Measurements from ENCODE around the gene LHFPL6. TPM values are rescaled to one million over a fixed set of nuclear protein-coding genes. Genes with fewer than 3 reads are reported as not detected.

LHFPL6 gene
- total and polyA plus RNA-seq, 3 donors from 2014 or later = 37.3 to 65.5 (median 52.1) TPM

DNA sequence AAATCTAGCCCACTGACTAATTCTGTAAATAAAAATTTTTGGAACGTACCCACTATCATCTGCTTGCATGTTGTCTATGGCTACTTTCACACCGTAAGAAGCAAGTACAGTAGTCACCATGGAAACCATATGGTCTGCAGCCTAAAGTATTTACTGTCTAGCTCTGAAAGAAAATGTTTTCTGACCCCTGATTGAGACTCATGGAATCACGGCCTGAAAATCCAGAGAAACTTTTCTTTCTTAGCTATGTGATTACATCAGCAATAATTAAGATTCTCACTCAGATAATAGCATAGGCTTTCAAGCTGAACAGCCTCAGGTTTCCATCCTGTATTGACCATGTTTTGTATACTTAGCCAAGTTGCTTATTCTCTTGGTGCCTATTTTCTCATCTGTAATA lies 300.2 kb downstream of the LHFPL6 start:
- intact Hi-C loops (cut with DNase I; ENCODE audit: low total_unique reads) = no loop called here
- TF ChIP-seq, protein P1, sequence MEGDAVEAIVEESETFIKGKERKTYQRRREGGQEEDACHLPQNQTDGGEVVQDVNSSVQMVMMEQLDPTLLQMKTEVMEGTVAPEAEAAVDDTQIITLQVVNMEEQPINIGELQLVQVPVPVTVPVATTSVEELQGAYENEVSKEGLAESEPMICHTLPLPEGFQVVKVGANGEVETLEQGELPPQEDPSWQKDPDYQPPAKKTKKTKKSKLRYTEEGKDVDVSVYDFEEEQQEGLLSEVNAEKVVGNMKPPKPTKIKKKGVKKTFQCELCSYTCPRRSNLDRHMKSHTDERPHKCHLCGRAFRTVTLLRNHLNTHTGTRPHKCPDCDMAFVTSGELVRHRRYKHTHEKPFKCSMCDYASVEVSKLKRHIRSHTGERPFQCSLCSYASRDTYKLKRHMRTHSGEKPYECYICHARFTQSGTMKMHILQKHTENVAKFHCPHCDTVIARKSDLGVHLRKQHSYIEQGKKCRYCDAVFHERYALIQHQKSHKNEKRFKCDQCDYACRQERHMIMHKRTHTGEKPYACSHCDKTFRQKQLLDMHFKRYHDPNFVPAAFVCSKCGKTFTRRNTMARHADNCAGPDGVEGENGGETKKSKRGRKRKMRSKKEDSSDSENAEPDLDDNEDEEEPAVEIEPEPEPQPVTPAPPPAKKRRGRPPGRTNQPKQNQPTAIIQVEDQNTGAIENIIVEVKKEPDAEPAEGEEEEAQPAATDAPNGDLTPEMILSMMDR (IDR thresholded peaks at IDR 0.05) = no peak
- TF ChIP-seq POLR2A (IDR thresholded peaks at IDR 0.05) = no peak
- WGBS, 2 donors = 84 to 91% methylated on average over 3 of the region's 3 CpGs

DNA sequence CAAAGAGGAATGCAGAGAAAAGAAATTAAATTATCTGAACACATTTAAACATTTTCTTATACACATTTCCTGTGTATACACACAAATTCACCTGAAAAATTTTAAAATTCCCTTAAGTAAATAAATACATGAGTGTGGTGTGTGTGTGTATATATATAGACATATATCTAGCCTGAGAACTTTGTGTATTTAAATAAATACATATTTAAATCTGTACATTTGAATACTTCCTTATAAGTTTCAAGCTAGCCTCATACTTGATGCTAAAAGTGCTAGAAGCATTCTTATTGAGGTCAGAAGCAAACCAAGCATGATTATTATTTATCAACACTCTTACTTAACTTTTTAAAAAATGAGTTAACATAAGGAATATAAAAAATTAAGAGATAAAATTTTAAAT lies 304.0 kb downstream of the LHFPL6 start:
- intact Hi-C loops (cut with DNase I; ENCODE audit: low total_unique reads) = no loop called here
- no peak for DNase-seq
- Histone ChIP-seq H3K9me3 (no peaks in the 10 kb centered on the region), H3K4me3 (no peak overlapping the region), H3K4me1 (no peaks in the 10 kb centered on the region), H3K27ac (no peak overlapping the region), H3K36me3 (ENCODE audit: low read depth, missing control alignments) (no peaks in the 10 kb centered on the region), H3K27me3 (no peaks in the 10 kb centered on the region)
- TF ChIP-seq, protein P1 (IDR thresholded peaks at IDR 0.05) = no peak
- no peak for TF ChIP-seq POLR2A (IDR thresholded peaks at IDR 0.05)

More for the DNA sequence above, 300.2 kb downstream of the LHFPL6 start:
- Histone ChIP-seq H3K4me3 (no peak overlapping the region), H3K27me3 (no peaks in the 10 kb centered on the region), H3K4me1 (no peaks in the 10 kb centered on the region), H3K9me3 (no peaks in the 10 kb centered on the region), H3K27ac (no peak overlapping the region), H3K36me3 (ENCODE audit: low read depth, missing control alignments) (no peaks in the 10 kb centered on the region)
- no peak for DNase-seq

DNA sequence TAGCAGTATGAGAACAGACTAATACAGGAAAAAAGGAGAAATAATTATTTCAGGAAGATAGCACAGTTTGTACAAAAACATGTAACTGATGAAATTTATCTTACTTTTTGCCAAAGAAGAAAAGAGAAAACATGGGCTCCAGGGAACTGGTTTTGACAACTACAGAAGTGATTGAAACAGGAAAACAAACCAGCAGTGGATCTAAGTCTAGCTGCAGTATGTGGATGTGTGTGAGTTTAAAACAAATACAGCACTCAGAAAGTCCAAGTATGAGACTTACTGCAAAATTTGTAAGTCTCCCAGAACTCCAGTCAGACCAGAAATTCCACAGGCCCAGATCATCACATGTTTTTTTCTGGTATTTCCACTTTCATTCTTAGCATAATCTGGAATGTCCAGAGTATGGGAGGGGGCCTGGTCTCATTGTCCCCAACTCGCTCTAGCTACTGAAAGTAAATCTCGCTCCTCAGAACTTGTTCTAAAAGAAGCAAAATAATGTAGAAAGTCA lies 305.3 kb downstream of the LHFPL6 start:
- TF ChIP-seq POLR2A (IDR thresholded peaks at IDR 0.05) = no peak
- TF ChIP-seq, protein P1 (IDR thresholded peaks at IDR 0.05) = no peak
- Histone ChIP-seq H3K9me3 (no peaks in the 10 kb centered on the region), H3K4me3 (no peak overlapping the region), H3K27me3 (no peaks in the 10 kb centered on the region), H3K4me1 (no peaks in the 10 kb centered on the region), H3K27ac (no peak overlapping the region), H3K36me3 (ENCODE audit: low read depth, missing control alignments) (no peaks in the 10 kb centered on the region)
- WGBS, 2 donors = 50 to 64% methylated on average over 2 of the region's 2 CpGs
- intact Hi-C loops (cut with DNase I; ENCODE audit: low total_unique reads) = no loop called here
- no peak for DNase-seq

DNA sequence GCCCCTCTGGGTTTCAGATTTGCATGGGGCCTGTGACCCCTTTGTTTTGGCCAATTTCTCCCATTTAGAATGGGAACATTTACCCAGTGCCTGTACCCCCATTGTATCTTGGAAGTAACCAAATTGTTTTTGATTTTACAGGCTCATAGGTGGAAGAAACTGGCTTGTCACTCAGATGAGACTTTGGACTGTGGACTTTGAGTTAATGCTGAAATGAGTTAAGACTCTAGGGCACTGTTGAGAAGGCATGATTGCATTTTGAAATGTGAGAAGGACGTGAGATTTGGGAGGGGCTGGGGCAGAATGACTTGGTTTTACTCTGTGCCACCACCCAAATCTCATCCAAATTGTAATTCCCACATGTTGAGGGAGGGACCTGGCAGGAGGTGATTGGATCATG lies 306.0 kb downstream of the LHFPL6 start:
- H3K9me3 ChIP-seq = no peaks in the 10 kb centered on the region
- WGBS, 2 donors = 82 to 94% methylated on average over 1 of the region's 1 CpG
- no peak overlapping the region for H3K4me3 ChIP-seq
- TF ChIP-seq, protein P1 (IDR thresholded peaks at IDR 0.05) = no peak
- TF ChIP-seq POLR2A (IDR thresholded peaks at IDR 0.05) = no peak
- no peaks in the 10 kb centered on the region for H3K4me1 ChIP-seq
- intact Hi-C loops (cut with DNase I; ENCODE audit: low total_unique reads) = no loop called here
- DNase-seq = no peak
- no peak overlapping the region for H3K27ac ChIP-seq
- H3K36me3 ChIP-seq (ENCODE audit: low read depth, missing control alignments) = no peaks in the 10 kb centered on the region
- H3K27me3 ChIP-seq = no peaks in the 10 kb centered on the region

DNA sequence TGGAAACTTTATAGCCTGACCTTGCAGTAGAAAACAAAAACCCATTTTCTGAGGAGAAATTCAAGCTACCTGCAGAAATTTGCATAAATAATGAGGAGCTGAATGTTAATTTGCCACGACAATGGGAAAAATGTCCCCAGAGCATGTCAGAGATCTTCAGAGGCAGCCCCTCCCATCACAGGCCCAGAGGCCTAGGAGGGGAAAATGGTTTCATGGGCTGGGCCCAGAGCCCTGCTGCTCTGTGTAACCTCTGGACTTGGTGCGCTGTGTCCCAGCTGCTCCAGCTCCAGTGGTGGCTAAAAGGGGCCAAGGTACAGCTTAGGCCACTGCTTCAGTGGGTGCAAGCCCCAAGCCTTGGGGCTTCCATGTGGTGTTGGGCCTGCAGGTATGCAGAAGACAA lies 306.8 kb downstream of the LHFPL6 start:
- no peak for TF ChIP-seq POLR2A (IDR thresholded peaks at IDR 0.05)
- TF ChIP-seq, protein P1 (IDR thresholded peaks at IDR 0.05) = no peak
- 34 to 74% methylated on average over 2 of the region's 2 CpGs for WGBS, 2 donors
- no peaks in the 10 kb centered on the region for H3K36me3 ChIP-seq (ENCODE audit: low read depth, missing control alignments)
- intact Hi-C loops (cut with DNase I; ENCODE audit: low total_unique reads) = no loop called here
- H3K4me1 ChIP-seq = no peaks in the 10 kb centered on the region
- H3K27me3 ChIP-seq = no peaks in the 10 kb centered on the region
- no peaks in the 10 kb centered on the region for H3K9me3 ChIP-seq
- no peak for DNase-seq
- H3K27ac ChIP-seq = no peak overlapping the region
- no peak overlapping the region for H3K4me3 ChIP-seq
